ENCODE measurements around the gene SLK.

Gene SLK

GRCh38 chr10:104057717-104058116 is 90.8 kb downstream of the SLK start:
- no peaks in the 10 kb centered on the region for H3K4me1 Mint-ChIP-seq (ENCODE audit: low read depth)
- H3K36me3 Mint-ChIP-seq (ENCODE audit: low read depth) = no peaks in the 10 kb centered on the region
- no peaks in the 10 kb centered on the region for H3K27me3 Mint-ChIP-seq
- no peak overlapping the region for H3K27ac Mint-ChIP-seq
- no peaks in the 10 kb centered on the region for H3K9me3 Mint-ChIP-seq
- H3K4me3 Mint-ChIP-seq = no peak overlapping the region

DNA sequence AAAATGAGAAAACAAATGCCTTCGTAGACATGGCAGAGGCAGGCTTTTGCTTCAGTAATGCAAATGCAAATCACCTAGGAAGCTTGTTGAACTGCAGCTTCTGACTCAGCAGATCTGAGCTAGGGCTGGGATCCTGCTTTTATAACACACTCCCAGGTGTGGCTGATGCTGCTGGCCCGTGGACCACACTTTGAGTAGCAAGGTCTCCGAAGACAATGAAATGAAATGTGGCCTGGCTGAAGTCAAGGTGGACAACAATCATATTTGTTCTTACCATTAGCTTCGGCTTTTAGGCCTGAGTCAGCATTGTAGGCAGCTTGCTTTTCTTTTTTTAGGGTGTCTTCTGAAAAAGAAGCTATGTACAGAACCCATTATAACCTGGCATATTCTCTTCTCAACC is 92.4 kb downstream of the SLK start:
- Mint-ChIP-seq H3K4me1 (ENCODE audit: low read depth) (no peaks in the 10 kb centered on the region), H3K27me3 (no peaks in the 10 kb centered on the region), H3K4me3 (no peak overlapping the region), H3K9me3 (no peaks in the 10 kb centered on the region), H3K27ac (no peak overlapping the region), H3K36me3 (ENCODE audit: low read depth) (no peaks in the 10 kb centered on the region)

DNA sequence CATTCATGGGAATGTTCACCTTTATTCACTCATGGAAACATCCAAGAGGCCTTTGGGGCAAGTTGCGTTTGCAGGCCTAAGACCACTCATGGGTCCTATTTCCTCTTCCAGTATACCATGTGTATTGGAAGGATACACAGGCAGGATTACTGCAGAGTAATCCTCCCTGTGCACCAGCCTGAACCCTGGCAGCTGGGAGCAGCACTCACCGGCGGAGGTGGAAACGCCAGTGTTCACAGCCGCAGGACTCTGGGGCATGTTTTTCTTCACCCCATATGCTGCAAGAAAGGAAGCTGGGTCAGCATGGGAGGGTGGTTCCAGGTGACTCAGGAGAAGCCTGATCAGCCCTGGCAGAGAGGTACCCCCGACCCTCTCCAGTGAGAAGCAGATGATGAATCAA is 94.3 kb downstream of the SLK start:
- Mint-ChIP-seq H3K4me1 (ENCODE audit: low read depth) (no peaks in the 10 kb centered on the region), H3K36me3 (ENCODE audit: low read depth) (no peaks in the 10 kb centered on the region), H3K9me3 (no peaks in the 10 kb centered on the region)

GRCh38 chr10:104065748-104066147 is 98.8 kb downstream of the SLK start:
- Mint-ChIP-seq H3K4me3 (no peak overlapping the region), H3K4me1 (ENCODE audit: low read depth) (no peaks in the 10 kb centered on the region), H3K9me3 (no peaks in the 10 kb centered on the region), H3K27ac (no peak overlapping the region), H3K36me3 (ENCODE audit: low read depth) (no peaks in the 10 kb centered on the region), H3K27me3 (no peaks in the 10 kb centered on the region)

More for the DNA sequence above, 94.3 kb downstream of the SLK start:
- Mint-ChIP-seq H3K27ac (no peak overlapping the region), H3K27me3 (no peaks in the 10 kb centered on the region), H3K4me3 (no peak overlapping the region)

- Mint-ChIP-seq H3K36me3 (ENCODE audit: low read depth) (no peaks in the 10 kb centered on the region), H3K9me3 (no peaks in the 10 kb centered on the region), H3K27me3 (no peaks in the 10 kb centered on the region), H3K4me3 (no peak overlapping the region), H3K4me1 (ENCODE audit: low read depth) (no peaks in the 10 kb centered on the region), H3K27ac (no peak overlapping the region)
Observed at GRCh38 chr10:104066945-104067344, 100.0 kb downstream of the SLK start.

- Mint-ChIP-seq H3K27me3 (no peaks in the 10 kb centered on the region), H3K4me1 (ENCODE audit: low read depth) (no peaks in the 10 kb centered on the region), H3K36me3 (ENCODE audit: low read depth) (no peaks in the 10 kb centered on the region), H3K4me3 (no peak overlapping the region), H3K27ac (no peak overlapping the region), H3K9me3 (no peaks in the 10 kb centered on the region)
Observed at GRCh38 chr10:104067525-104067924, 100.6 kb downstream of the SLK start.

- no peaks in the 10 kb centered on the region for H3K27me3 Mint-ChIP-seq
- no peak overlapping the region for H3K4me3 Mint-ChIP-seq
- no peaks in the 10 kb centered on the region for H3K9me3 Mint-ChIP-seq
- H3K4me1 Mint-ChIP-seq (ENCODE audit: low read depth) = no peaks in the 10 kb centered on the region
- H3K27ac Mint-ChIP-seq = peak overlapping the region; percentile 12
- no peaks in the 10 kb centered on the region for H3K36me3 Mint-ChIP-seq (ENCODE audit: low read depth)
Observed at GRCh38 chr10:104069613-104070012, 102.7 kb downstream of the SLK start.

DNA sequence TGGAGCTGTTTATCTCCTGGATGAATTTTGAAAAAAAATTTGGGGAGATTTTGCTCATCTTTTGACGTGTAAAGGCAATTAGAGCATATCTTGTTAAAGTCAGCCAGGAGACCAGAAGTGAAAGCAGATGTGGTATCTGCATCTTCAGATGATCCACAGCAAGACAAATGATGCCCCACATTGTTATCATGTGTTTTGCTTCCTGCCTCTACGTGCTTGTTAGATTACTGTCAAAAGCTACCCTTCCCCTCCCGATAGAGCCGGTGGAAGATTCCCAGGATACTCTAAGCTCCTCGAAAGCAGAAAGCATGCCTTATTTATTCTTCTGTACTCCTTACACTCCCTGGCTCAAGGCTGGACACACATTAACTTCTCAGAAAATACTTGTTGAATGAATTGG is 105.8 kb downstream of the SLK start:
- Mint-ChIP-seq H3K36me3 (ENCODE audit: low read depth) (no peaks in the 10 kb centered on the region), H3K27me3 (no peaks in the 10 kb centered on the region), H3K4me1 (ENCODE audit: low read depth) (no peaks in the 10 kb centered on the region), H3K4me3 (no peak overlapping the region), H3K27ac (no peak overlapping the region), H3K9me3 (no peaks in the 10 kb centered on the region)

DNA sequence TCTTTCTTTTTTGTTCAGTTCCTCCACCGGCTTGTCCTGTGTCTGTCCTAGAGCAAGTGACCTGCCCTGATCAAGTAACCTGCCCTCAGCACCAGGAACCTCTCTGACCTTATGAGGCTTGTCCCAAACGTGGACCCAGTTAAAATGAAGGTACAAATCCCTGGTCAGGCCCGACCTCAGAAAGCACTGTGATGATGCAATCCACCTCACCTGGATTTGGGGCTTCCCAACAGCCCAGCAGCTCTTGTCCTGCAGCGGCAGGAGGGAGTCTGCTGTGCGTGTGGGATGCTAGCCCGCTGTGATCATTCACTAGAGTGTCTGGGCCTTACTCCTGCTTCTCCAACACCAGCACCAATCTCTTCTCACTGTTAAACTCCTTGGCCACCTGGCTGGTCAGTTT is 107.6 kb downstream of the SLK start:
- H3K9me3 Mint-ChIP-seq = no peaks in the 10 kb centered on the region
- no peaks in the 10 kb centered on the region for H3K36me3 Mint-ChIP-seq (ENCODE audit: low read depth)
- no peaks in the 10 kb centered on the region for H3K4me1 Mint-ChIP-seq (ENCODE audit: low read depth)
- no peaks in the 10 kb centered on the region for H3K27me3 Mint-ChIP-seq
- no peak overlapping the region for H3K27ac Mint-ChIP-seq
- H3K4me3 Mint-ChIP-seq = no peak overlapping the region

DNA sequence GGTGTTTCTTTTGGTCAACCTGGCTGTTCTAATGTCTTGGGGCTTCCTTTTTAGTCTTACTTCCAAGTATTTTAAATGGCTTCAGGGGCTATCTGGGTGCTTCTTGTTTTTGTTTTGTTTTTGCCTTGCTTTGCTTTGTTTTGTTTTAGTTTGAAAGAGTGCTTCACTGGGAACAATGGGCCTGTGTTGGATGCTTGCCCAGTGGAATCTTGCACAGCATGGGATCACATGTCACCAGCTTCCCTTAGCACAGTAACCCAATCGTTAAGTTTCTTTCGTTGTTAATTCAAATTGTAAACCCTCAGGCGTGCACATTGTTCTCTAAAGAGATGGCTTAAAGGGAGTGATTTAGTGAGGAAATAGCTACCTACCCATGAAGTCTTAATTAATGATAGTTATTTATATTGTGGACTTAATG is 109.8 kb downstream of the SLK start:
- Mint-ChIP-seq H3K4me3 (no peak overlapping the region), H3K9me3 (no peaks in the 10 kb centered on the region), H3K27me3 (no peaks in the 10 kb centered on the region), H3K27ac (no peak overlapping the region), H3K36me3 (ENCODE audit: low read depth) (no peaks in the 10 kb centered on the region), H3K4me1 (ENCODE audit: low read depth) (no peaks in the 10 kb centered on the region)

- Mint-ChIP-seq H3K9me3 (no peaks in the 10 kb centered on the region), H3K4me1 (ENCODE audit: low read depth) (no peaks in the 10 kb centered on the region), H3K4me3 (no peak overlapping the region), H3K27ac (no peak overlapping the region), H3K27me3 (no peaks in the 10 kb centered on the region), H3K36me3 (ENCODE audit: low read depth) (no peaks in the 10 kb centered on the region)
Observed at GRCh38 chr10:104077247-104077646, 110.3 kb downstream of the SLK start.

- no peaks in the 10 kb centered on the region for H3K9me3 Mint-ChIP-seq
- H3K4me1 Mint-ChIP-seq (ENCODE audit: low read depth) = no peaks in the 10 kb centered on the region
- no peak overlapping the region for H3K4me3 Mint-ChIP-seq
- H3K36me3 Mint-ChIP-seq (ENCODE audit: low read depth) = no peaks in the 10 kb centered on the region
- no peaks in the 10 kb centered on the region for H3K27me3 Mint-ChIP-seq
- no peak overlapping the region for H3K27ac Mint-ChIP-seq
Observed at GRCh38 chr10:104077663-104078151, 110.8 kb downstream of the SLK start.
